Lower leg skin (tissue), 3 donors: Measurements from ENCODE around the gene CLCN1.

ENCODE experiments used
- CTCF ChIP-seq, 3 donors: fragments of 450-650 bp; IDR thresholded peaks; one replicate each; pipeline ENCODE4 v1.5.1; 2016; ENCODE audit warnings: antibody characterized with exemption in 3 of 3, mild to moderate bottlenecking in 3 of 3, moderate library complexity in 2 of 3
- POLR2A ChIP-seq, 2 donors: fragments of 450-650 bp; IDR thresholded peaks; one replicate each; pipeline ENCODE4 v1.6.1; 2016 to 2017; ENCODE audit warnings: antibody characterized with exemption in 2 of 2, mild to moderate bottlenecking in 1 of 2, moderate library complexity in 1 of 2

DNA sequence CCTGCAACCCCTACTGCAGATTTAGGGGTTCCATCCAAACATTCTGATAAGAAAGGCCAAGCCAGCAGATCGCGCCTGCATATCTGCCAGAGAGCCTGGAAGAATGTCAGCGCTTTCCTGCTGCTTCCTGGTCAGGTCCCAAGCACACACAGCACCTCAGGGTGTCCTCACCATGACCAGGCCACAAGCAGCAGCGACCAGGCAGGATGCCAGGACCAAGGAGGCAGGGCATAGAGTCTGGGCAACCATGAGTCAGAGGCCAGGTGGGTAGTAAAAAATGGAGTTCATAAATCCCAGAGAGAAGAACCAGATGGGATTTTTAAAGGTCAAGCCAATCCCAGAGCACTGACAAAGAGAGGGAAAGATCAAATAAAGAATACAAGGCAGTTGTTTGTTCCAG, 52.1 kb downstream of the CLCN1 start:
- TF ChIP-seq CTCF (IDR thresholded peaks at IDR 0.05) (no peak), POLR2A (IDR thresholded peaks at IDR 0.05) (no peak)
